ENCODE results near the gene IL1RL2.

Gene IL1RL2

DNA sequence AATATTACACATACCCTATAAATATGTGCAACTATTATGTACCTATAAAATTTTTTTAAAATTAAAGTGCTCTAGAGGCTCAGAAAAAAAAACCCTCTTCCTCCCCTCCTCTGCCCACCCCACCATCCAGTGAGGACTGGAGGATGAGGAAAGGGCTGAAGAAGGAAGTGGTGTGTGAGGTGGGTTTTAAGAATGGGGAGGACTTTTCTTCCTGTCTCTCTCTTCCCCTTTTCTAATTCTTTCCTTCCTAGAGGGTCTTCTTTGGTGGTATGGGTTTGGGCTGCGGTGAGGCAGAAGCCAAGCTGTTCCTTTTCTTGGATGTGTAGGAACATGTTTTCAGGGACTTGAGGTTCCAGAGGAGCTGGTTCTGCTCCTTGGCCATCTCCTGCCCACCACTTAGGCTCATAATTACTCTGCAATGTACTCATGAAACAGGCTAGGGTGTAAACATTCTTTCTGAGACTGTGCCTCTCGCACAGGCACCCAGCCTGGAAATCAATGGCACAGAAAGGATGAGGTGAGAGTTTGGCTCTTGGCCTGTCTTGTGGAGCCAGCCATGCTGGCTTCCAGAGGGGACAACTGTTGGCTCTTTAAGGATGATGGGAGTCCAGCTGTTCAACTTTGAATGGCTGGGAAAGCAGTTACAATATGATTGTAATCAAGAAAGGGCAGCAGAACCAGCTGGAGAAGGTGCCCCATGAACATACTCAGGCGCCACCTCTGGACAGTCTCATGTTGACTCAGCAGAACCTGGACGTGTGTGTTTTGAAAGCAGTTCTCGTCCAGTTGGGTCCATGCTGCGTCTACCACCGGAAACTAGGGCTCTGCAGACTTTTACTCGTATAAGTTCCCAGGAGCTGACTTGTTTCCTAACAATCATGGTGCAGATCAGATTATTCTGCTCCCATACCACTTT is 38.3 kb downstream of the IL1RL2 start:
- H3K9me3 ChIP-seq (ENCODE audit: control insufficient read depth, low read length): no peaks in the 10 kb centered on the region
- H3K27ac ChIP-seq (ENCODE audit: insufficient read depth, low read length, poor library complexity, severe bottlenecking): no peak overlapping the region
- no peak for DNase-seq
- H3K4me3 ChIP-seq (ENCODE audit: insufficient read depth, low read depth, low read length, poor library complexity, severe bottlenecking): no peak overlapping the region
- H3K27me3 ChIP-seq (replicated peaks; ENCODE audit: control insufficient read depth, insufficient read depth, low read length, poor library complexity, severe bottlenecking): no peaks in the 10 kb centered on the region
- peaks cover 8% of the 10 kb centered on the region for H3K4me1 ChIP-seq (ENCODE audit: control insufficient read depth, insufficient read depth, low read length, poor library complexity, severe bottlenecking)
- no peaks in the 10 kb centered on the region for H3K36me3 ChIP-seq (ENCODE audit: control insufficient read depth, insufficient read depth, low read length)

DNA sequence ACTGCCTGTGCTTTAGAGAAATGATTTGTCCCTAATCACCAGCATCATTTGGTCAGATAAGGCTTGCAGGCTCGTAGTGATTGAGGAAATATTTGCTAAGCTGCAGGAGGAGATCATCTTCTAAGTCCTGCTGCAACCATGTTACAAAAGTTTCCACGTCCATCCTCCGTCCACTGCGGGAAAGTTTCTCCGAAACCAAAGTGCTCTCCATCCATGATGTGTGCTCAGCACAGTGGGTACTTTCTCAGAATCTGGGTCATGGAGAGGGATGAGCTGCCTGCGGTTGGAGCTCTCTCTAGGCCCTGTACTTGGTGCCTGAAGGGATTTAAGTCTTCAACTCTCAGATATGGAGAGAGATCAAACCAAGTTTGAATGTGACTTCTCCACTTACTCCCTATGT is 39.3 kb downstream of the IL1RL2 start:
- no peak overlapping the region for H3K4me3 ChIP-seq (ENCODE audit: insufficient read depth, low read depth, low read length, poor library complexity, severe bottlenecking)
- no peaks in the 10 kb centered on the region for H3K36me3 ChIP-seq (ENCODE audit: control insufficient read depth, insufficient read depth, low read length)
- peaks cover 8% of the 10 kb centered on the region for H3K4me1 ChIP-seq (ENCODE audit: control insufficient read depth, insufficient read depth, low read length, poor library complexity, severe bottlenecking)
- no peaks in the 10 kb centered on the region for H3K27me3 ChIP-seq (replicated peaks; ENCODE audit: control insufficient read depth, insufficient read depth, low read length, poor library complexity, severe bottlenecking)
- no peak for DNase-seq
- no peak overlapping the region for H3K27ac ChIP-seq (ENCODE audit: insufficient read depth, low read length, poor library complexity, severe bottlenecking)
- H3K9me3 ChIP-seq (ENCODE audit: control insufficient read depth, low read length): no peaks in the 10 kb centered on the region

DNA sequence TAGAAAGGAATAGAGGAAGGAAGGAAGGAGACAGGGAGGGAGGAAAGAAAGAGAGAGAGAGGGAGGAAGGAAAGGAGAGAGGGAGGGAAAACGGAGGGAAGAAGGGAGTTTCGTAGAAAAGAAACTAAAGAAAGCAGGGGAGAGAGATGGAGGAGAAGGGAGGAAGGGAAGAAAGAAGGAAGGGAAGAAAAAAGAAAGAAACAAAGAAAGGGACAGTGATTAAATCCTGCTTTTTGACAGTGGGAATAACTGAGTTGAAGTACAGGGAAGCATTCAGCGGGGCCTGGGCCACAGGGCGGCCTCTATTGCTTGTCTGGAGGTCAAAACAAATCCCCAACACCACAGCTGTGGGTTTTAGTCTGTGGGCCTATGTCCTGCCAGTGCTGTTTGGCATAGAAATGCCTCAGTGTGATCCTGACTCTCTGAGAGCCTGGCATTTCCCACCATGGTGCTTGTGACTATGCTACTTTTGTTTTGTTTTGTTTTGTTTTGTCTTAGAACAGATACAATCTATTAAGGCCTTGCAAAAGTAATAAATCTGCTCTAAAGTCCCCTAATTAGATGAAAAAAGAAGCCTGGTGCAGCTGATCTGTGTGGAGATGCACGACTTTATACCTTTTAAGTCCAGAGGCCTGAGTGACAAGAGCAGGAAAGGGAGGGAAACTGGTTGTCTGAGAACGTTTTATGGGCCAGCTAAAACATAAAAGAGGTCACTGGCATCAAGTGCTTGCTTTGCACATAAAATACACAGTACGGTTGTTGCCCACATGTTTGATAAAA is 40.0 kb downstream of the IL1RL2 start:
- no peaks in the 10 kb centered on the region for H3K9me3 ChIP-seq (ENCODE audit: control insufficient read depth, low read length)
- peak overlapping the region; percentile 46 for H3K27ac ChIP-seq (ENCODE audit: insufficient read depth, low read length, poor library complexity, severe bottlenecking)

DNA sequence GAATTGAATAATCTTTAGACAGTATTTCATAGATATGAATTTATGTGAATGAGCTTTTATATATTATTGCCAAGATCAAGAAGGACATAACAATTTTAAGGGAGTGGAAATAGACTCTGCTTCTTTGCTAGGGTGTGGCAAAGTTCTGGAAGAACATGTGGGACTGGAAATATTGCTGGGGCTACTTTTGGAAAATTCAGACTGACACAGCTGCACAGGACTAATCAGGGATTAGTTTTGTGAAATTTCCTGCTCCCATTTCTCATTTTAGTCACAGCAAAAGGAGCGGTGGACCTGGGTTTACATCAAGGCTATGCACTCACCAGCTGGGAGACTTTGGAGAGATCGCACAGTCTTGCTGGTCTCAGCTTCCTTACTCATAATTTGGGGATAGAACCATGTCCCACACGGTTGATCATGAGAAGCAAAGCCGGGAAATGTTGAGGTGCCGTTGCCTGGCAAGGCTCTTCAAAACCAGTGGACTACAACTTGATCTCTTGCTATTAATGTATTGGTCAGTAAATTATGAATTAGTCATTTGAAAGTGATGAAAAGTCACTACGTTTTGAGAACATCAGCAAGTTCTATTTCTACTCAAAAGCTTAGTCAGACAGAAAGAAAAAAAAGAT is 42.4 kb downstream of the IL1RL2 start:
- no peaks in the 10 kb centered on the region for H3K27me3 ChIP-seq (replicated peaks; ENCODE audit: control insufficient read depth, insufficient read depth, low read length, poor library complexity, severe bottlenecking)
- DNase-seq: no peak
- H3K4me1 ChIP-seq (ENCODE audit: control insufficient read depth, insufficient read depth, low read length, poor library complexity, severe bottlenecking): peaks cover 8% of the 10 kb centered on the region
- H3K27ac ChIP-seq (ENCODE audit: insufficient read depth, low read length, poor library complexity, severe bottlenecking): no peak overlapping the region
- no peaks in the 10 kb centered on the region for H3K9me3 ChIP-seq (ENCODE audit: control insufficient read depth, low read length)
- H3K36me3 ChIP-seq (ENCODE audit: control insufficient read depth, insufficient read depth, low read length): no peaks in the 10 kb centered on the region
- H3K4me3 ChIP-seq (ENCODE audit: insufficient read depth, low read depth, low read length, poor library complexity, severe bottlenecking): no peak overlapping the region

More for the DNA sequence above, 40.0 kb downstream of the IL1RL2 start:
- Histone ChIP-seq H3K4me1 (ENCODE audit: control insufficient read depth, insufficient read depth, low read length, poor library complexity, severe bottlenecking) (peaks cover 8% of the 10 kb centered on the region), H3K4me3 (ENCODE audit: insufficient read depth, low read depth, low read length, poor library complexity, severe bottlenecking) (no peak overlapping the region), H3K36me3 (ENCODE audit: control insufficient read depth, insufficient read depth, low read length) (no peaks in the 10 kb centered on the region), H3K27me3 (replicated peaks; ENCODE audit: control insufficient read depth, insufficient read depth, low read length, poor library complexity, severe bottlenecking) (no peaks in the 10 kb centered on the region)
- DNase-seq: no peak

DNA sequence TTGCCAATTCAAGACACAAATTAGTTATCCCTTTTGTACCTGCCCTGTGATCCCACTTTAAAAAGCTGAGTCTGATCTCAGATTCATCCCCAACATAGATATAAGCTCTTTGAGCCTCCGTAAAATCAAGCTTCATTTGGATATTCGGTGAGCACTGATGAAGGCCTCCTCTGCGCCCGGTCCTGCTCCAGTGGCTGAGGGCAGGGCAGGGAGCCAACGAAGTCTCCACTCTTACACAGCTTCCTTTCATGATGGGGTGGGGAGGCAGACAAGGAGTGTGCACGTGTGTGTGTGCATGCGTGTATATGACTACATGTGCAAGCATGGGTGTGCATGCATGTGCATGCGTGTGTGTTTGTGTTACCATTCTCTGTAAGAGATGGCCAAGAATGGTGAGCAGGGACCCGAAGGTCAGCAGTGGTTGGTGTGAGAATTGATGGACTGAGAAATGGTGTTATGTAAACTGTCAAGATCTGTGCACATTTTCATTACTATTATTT is 43.6 kb downstream of the IL1RL2 start:
- no peak for DNase-seq
- Histone ChIP-seq H3K9me3 (ENCODE audit: control insufficient read depth, low read length) (no peaks in the 10 kb centered on the region), H3K27ac (ENCODE audit: insufficient read depth, low read length, poor library complexity, severe bottlenecking) (no peak overlapping the region), H3K4me1 (ENCODE audit: control insufficient read depth, insufficient read depth, low read length, poor library complexity, severe bottlenecking) (peaks cover 8% of the 10 kb centered on the region), H3K36me3 (ENCODE audit: control insufficient read depth, insufficient read depth, low read length) (no peaks in the 10 kb centered on the region), H3K27me3 (replicated peaks; ENCODE audit: control insufficient read depth, insufficient read depth, low read length, poor library complexity, severe bottlenecking) (no peaks in the 10 kb centered on the region), H3K4me3 (ENCODE audit: insufficient read depth, low read depth, low read length, poor library complexity, severe bottlenecking) (no peak overlapping the region)

DNA sequence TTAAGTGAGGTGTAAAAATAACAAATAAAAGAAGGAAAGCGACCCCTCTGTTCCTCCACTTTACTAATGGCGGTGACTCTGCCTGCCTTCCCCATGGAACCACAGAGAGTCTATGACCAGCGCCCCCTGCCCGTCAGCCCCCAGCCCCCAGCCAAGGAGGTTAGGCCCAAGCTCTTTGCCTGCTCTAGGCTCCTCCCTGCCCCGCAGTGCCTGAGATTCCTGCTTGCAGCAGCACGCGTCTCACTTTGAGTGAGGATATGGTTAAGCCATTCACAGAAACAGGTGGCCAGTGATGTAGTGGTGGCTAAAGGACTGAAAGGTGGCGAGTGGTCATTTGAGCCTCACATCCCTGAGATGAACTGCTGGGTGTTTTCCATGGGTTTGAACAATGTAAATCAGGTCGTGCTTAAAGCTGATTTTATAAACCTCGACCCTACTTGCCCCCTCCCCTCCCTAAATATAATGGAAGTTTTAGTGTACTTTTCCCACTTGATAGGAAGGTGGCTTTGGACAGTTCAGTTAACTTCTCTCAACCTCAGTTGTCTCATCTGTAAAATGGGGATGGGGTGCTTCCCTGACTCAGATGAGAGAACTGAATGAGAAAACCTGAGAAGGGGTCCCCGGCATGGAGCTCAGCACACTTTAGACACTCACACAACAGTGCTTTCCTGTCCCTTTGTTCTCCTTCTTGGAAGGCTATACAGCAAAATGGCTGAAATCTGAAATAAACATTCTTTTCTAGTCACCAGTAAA is 46.5 kb downstream of the IL1RL2 start:
- Histone ChIP-seq H3K27ac (ENCODE audit: insufficient read depth, low read length, poor library complexity, severe bottlenecking) (no peak overlapping the region), H3K27me3 (replicated peaks; ENCODE audit: control insufficient read depth, insufficient read depth, low read length, poor library complexity, severe bottlenecking) (no peaks in the 10 kb centered on the region)
- no peak for DNase-seq

DNA sequence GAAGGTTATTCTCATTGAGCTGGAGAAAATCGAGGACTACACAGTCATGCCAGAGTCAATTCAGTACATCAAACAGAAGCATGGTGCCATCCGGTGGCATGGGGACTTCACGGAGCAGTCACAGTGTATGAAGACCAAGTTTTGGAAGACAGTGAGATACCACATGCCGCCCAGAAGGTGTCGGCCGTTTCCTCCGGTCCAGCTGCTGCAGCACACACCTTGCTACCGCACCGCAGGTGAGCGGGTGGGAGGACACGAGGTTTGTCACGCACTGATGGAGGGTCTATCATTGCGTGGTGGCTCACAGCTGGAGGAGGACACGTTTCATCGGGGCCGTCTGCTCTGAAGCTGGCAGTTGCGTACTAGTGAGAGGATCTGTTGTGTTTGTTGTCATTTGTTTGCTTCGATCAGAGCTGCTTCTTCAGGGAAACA is 48.2 kb downstream of the IL1RL2 start:
- no peaks in the 10 kb centered on the region for H3K27me3 ChIP-seq (replicated peaks; ENCODE audit: control insufficient read depth, insufficient read depth, low read length, poor library complexity, severe bottlenecking)
- H3K4me3 ChIP-seq (ENCODE audit: insufficient read depth, low read depth, low read length, poor library complexity, severe bottlenecking): no peak overlapping the region
- no peaks in the 10 kb centered on the region for H3K9me3 ChIP-seq (ENCODE audit: control insufficient read depth, low read length)
- DNase-seq: no peak
- H3K4me1 ChIP-seq (ENCODE audit: control insufficient read depth, insufficient read depth, low read length, poor library complexity, severe bottlenecking): no peaks in the 10 kb centered on the region
- H3K36me3 ChIP-seq (ENCODE audit: control insufficient read depth, insufficient read depth, low read length): no peaks in the 10 kb centered on the region
- no peak overlapping the region for H3K27ac ChIP-seq (ENCODE audit: insufficient read depth, low read length, poor library complexity, severe bottlenecking)

More for the DNA sequence above, 46.5 kb downstream of the IL1RL2 start:
- Histone ChIP-seq H3K4me3 (ENCODE audit: insufficient read depth, low read depth, low read length, poor library complexity, severe bottlenecking) (no peak overlapping the region), H3K36me3 (ENCODE audit: control insufficient read depth, insufficient read depth, low read length) (no peaks in the 10 kb centered on the region), H3K4me1 (ENCODE audit: control insufficient read depth, insufficient read depth, low read length, poor library complexity, severe bottlenecking) (no peaks in the 10 kb centered on the region), H3K9me3 (ENCODE audit: control insufficient read depth, low read length) (no peaks in the 10 kb centered on the region)

DNA sequence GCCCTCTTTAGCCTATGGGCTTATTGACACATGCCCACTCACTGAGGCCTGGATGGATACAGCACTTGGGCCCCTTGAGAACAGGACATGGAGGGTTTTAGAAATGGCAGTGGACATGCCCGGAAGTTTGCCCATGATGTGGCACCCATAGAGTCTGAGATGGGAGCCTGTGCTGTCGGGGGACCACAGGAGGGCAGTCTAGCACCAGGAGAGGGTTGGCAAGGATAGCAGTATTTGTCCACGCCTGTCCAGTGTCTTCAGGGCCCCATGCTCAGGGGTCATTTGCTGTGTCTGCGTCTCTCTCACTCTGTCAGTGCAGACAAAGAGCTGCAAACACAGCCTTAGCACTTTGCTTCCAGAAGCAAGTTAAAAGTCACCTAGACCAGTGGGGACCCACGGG is 48.7 kb downstream of the IL1RL2 start:
- Histone ChIP-seq H3K4me3 (ENCODE audit: insufficient read depth, low read depth, low read length, poor library complexity, severe bottlenecking) (no peak overlapping the region), H3K27me3 (replicated peaks; ENCODE audit: control insufficient read depth, insufficient read depth, low read length, poor library complexity, severe bottlenecking) (no peaks in the 10 kb centered on the region), H3K4me1 (ENCODE audit: control insufficient read depth, insufficient read depth, low read length, poor library complexity, severe bottlenecking) (peaks cover under 1% of the 10 kb centered on the region), H3K9me3 (ENCODE audit: control insufficient read depth, low read length) (no peaks in the 10 kb centered on the region), H3K27ac (ENCODE audit: insufficient read depth, low read length, poor library complexity, severe bottlenecking) (no peak overlapping the region), H3K36me3 (ENCODE audit: control insufficient read depth, insufficient read depth, low read length) (no peaks in the 10 kb centered on the region)
- DNase-seq: no peak

DNA sequence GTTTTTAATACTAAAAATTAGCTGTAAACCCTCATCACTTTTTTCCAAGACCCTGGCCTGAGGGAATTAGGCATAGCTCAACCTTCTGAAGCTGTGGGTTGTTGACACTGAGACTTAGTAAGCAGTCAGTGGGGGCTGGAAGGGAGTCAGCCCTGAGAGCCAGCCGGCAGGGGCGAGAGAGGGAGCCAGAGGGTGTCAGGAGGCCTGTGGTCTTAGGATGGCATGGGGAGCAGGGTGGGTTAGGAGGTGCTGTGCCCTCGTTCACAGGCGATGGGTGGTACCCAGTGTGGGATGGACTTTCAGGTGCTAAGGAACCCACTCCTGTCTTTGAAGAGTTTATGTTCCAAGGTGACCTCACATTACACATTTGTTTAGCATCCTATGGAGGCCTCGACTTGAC is 49.3 kb downstream of the IL1RL2 start:
- H3K4me1 ChIP-seq (ENCODE audit: control insufficient read depth, insufficient read depth, low read length, poor library complexity, severe bottlenecking): peaks cover 3% of the 10 kb centered on the region
- DNase-seq: no peak
- no peak overlapping the region for H3K27ac ChIP-seq (ENCODE audit: insufficient read depth, low read length, poor library complexity, severe bottlenecking)

More for the DNA sequence above, 49.3 kb downstream of the IL1RL2 start:
- Histone ChIP-seq H3K9me3 (ENCODE audit: control insufficient read depth, low read length) (no peaks in the 10 kb centered on the region), H3K36me3 (ENCODE audit: control insufficient read depth, insufficient read depth, low read length) (no peaks in the 10 kb centered on the region), H3K27me3 (replicated peaks; ENCODE audit: control insufficient read depth, insufficient read depth, low read length, poor library complexity, severe bottlenecking) (no peaks in the 10 kb centered on the region), H3K4me3 (ENCODE audit: insufficient read depth, low read depth, low read length, poor library complexity, severe bottlenecking) (no peak overlapping the region)

Measured in effector memory CD4-positive, alpha-beta T cell (primary cell).